HFFc6 (cell line): Measurements from ENCODE around the gene MRPL1. TPM values are rescaled to one million over a fixed set of nuclear protein-coding genes. Genes with fewer than 3 reads are reported as not detected.

Experiments
- DNase-seq: peaks from one replicate; pipeline ENCODE4 v3.0.0-alpha.2; 2018
- H3K27ac Mint-ChIP-seq: 2 replicates; pipeline ENCODE4 v1.8.0; 2020; ENCODE audit warnings: mild to moderate bottlenecking, mixed read lengths
- H3K27me3 Mint-ChIP-seq: 2 replicates; pipeline ENCODE4 v1.8.0; 2021; ENCODE audit warnings: mild to moderate bottlenecking, moderate library complexity, mixed read lengths; ENCODE audit not compliant: insufficient read depth
- H3K36me3 Mint-ChIP-seq: 2 replicates; pipeline ENCODE4 v1.8.0; 2021; ENCODE audit warnings: low read depth, mixed read lengths
- H3K4me1 Mint-ChIP-seq: 2 replicates; pipeline ENCODE4 v1.8.0; 2020; ENCODE audit warnings: low read depth, mixed read lengths
- H3K4me3 Mint-ChIP-seq: 2 replicates; pipeline ENCODE4 v1.8.0; 2020; ENCODE audit warnings: mild to moderate bottlenecking, moderate library complexity, mixed read lengths
- H3K9me3 Mint-ChIP-seq: 2 replicates; pipeline ENCODE4 v1.8.0; 2020; ENCODE audit warnings: mild to moderate bottlenecking, mixed read lengths
- total RNA-seq, 6 experiments: library from RNA; stranded (reverse); fragmentation: NEBNext Ultra II Directional; extraction: Animal tissue kit (Norgen Biotek cat#: 25700); gene quantifications; 2 replicates in 1 of 6; 3 replicates in 5 of 6; pipeline ENCODE4 v1.2.3, GENCODE V29; 2021
- TF ChIP-seq, protein P1 (sequence below): fragments of 200-600 bp; sonication (generic); IDR thresholded peaks from 2 replicates; pipeline ENCODE4 v1.5.0; 2021; ENCODE audit warnings: antibody characterized with exemption, mild to moderate bottlenecking

MRPL1 gene
- total RNA-seq, 6 experiments from 2014 or later: 29.2 to 48.8 (median 45.1) TPM

DNA sequence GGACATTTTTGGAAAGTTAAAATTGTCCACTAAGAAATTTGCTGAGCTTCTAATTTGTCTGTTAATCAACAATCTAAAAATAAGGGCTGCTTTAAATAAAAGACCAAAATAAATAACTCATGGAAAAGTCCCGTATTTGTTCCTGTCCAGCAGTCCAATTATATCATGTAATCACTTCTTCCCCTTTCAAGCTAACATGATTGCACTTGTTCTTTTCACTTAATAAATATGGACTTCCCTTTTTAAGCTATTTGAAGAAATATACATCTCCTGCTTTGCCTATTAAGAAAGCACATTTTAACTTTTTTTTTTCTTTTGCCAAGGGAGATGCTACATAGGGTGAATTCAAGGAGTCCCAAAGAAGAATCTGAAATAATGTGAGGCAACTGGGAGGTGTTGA, 138.9 kb downstream of the MRPL1 start:
- TF ChIP-seq, protein P1, sequence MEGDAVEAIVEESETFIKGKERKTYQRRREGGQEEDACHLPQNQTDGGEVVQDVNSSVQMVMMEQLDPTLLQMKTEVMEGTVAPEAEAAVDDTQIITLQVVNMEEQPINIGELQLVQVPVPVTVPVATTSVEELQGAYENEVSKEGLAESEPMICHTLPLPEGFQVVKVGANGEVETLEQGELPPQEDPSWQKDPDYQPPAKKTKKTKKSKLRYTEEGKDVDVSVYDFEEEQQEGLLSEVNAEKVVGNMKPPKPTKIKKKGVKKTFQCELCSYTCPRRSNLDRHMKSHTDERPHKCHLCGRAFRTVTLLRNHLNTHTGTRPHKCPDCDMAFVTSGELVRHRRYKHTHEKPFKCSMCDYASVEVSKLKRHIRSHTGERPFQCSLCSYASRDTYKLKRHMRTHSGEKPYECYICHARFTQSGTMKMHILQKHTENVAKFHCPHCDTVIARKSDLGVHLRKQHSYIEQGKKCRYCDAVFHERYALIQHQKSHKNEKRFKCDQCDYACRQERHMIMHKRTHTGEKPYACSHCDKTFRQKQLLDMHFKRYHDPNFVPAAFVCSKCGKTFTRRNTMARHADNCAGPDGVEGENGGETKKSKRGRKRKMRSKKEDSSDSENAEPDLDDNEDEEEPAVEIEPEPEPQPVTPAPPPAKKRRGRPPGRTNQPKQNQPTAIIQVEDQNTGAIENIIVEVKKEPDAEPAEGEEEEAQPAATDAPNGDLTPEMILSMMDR: no peak
- no peak for DNase-seq
- no peak overlapping the region for H3K4me3 Mint-ChIP-seq
- H3K4me1 Mint-ChIP-seq: peaks cover 13% of the 10 kb centered on the region; the same call in 1 of the 2 replicates
- no peaks in the 10 kb centered on the region for H3K9me3 Mint-ChIP-seq
- no peaks in the 10 kb centered on the region for H3K36me3 Mint-ChIP-seq
- no peak overlapping the region for H3K27ac Mint-ChIP-seq
- no peaks in the 10 kb centered on the region; the same call in 1 of the 2 replicates for H3K27me3 Mint-ChIP-seq

- no peak for DNase-seq
- Mint-ChIP-seq H3K27me3 (no peaks in the 10 kb centered on the region; the same call in 1 of the 2 replicates), H3K27ac (no peak overlapping the region), H3K4me3 (no peak overlapping the region), H3K4me1 (peaks cover 13% of the 10 kb centered on the region; the same call in 1 of the 2 replicates), H3K9me3 (no peaks in the 10 kb centered on the region), H3K36me3 (no peaks in the 10 kb centered on the region)
- TF ChIP-seq, protein P1: no peak
These were observed 139.6 kb downstream of the MRPL1 start for GRCh38 chr4:78002260-78002659.

Other genes with a start within 250 kb of the MRPL1 start
- gene CNOT6L, start 43.5 kb upstream of the MRPL1 start, total RNA-seq: 10 to 100 TPM; 17.8 to 24.3 (median 20.2) TPM
- 10 to 100 TPM in 1 of 6 experiments, 1 to 10 TPM in 5; 1.7 to 11.0 (median 2.3) TPM for gene FRAS1, start 194.5 kb downstream of the MRPL1 start, total RNA-seq